Activated CD4-positive, alpha-beta T cell treated with anti-CD3 and anti-CD28 coated beads for 1 hour (primary cell): ENCODE results near the gene DDX41.
"Not testable (repeated sequence)": the region's sequence is repeated elsewhere in the genome, so short reads cannot be mapped to it uniquely, and the experiment has no call there.

Experiments
- DNase-seq: peaks from one replicate; pipeline ENCODE4 v3.0.0-alpha.2; 2020

The DDX41 gene

DNA sequence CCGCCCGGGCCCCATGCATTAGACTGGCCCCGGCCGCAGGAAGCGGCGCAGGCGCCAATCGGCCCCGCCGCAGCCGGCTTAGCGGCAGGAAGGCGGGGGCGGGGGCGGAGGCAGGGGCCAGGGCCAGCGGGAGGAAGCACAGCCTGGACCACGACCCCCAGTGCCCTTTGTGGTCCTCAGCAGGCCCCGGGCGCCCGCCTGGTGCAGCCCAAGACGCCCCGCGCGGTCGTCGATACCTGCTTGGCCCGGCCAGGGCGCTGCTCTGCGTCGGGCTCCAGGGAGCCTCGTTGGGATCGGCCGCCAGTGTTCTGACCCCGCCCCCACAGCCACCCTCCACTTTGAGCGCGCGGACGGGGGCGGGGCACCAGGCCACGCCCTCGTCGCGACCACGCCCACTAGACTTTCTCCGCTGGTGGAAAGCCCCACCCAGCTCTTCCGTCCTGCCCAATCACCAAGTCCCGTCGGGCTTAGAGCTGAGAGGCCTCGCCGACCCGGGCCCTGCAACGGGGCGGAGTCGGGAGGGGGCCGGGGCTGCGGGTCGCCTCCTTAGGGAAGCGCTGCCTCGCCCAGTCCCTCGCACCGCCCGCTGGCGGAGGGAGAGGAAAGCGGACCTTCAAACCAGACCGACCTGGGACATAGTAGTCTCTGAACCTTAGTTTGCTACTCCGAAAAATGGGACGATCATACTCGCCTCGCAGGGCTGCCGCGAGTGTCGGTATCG, 19.3 kb downstream of the DDX41 start, which contains the start of gene PDLIM7:
Gene PDLIM7 (minus strand): TSS at position 313 of the 721 bp plus-strand sequence. CDS start 1,092 bp downstream, outside the sequence.
- DNase-seq: peak; percentile 90

DNA sequence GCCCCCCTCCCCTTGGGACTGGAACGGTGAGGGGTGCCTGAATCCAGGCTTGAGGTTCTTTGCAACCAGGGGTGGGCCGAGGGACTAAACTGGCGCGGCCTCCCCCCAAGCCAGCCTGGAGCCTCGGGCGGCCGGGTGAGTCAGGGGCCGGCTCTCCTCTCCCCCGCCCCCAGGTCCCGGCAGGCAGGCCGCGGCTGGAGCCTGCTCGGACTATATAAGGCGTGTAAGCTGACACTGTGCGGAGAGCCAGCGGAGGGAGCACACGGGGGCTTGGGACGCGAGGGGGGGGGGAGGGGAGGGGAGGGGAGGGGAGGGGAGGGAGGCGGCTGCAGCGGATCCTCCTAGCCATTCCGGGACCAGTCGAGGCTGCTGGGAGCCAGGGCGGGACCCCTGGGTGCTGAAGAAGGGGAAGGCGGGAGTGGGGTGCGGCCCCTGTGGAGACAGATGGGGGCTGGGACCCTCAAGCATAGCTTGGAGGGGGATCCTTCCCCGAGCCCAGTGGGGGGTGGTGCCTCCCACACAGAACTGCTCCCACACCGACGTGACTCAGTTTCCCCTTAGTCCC, 20.0 kb downstream of the DDX41 start:
- no peak for DNase-seq

DNA sequence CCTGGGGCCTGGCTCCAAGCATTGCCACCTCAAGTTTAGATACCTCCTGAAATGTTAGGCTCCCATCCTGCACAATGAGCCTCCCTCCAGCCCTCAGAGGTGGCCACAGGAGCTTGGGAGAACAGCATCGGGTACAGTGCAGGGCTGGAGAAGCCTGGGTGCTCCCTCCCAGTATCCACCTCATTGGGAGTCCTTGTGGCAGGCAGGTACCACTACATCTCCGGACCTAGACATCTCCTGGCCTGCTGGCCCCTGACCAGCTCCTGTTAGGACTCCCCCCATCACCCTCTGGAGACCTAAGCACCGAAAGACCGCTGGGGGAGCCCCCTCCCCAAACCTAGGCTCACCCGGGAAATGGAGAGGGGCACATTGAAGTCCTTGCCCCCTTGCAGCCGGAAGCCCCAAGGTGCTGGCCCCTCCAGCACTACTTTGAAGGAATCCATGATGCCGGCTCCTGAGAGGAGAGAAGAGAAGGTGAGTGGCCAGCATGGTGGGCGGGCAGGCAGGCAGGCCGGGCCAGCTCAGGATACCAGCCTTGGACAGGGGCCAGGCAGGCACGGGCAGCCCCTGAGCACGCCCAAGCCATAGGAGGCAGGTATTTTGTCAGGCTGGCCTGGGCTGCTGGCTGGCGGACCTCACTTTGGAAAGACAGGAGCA, 20.6 kb downstream of the DDX41 start:
- DNase-seq: no peak

DNA sequence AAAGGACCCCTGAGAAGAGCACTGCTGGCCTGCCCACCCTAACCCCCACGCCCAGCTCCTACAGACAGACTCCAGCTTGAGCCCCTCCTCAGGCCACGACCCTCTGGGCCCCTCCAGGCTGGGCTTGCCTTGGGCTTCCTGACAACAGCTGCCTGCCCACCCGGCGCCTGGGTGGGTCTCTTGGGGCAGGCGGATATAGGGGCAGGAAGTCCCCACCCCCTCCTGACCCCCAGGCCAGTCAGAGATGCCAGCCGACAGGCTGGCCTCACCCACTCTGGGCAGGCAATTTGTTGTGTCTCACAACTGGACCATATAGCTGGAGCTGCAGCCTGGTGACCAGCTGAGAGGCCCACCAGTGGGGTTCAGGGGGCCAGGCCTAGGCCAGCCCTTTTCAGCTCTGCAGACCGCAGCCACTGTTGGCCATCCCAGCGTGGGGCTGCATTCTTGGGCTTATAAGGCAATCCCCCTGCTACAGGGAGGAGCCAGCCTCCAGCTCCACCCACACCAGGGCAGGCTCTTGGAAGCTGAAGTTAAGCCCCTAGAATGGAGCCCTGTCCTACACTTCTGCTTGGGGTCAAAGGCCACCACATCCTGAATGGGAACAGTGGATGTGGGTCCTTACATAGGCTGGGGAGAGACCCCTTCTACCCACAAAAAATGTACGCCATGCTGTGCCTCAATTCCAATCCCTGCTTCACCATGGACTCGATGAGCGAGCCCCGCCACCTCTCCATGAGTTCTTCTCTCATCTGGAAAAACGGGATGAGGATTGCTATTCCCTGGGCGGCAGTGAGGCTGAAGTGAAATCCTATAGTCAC, 21.3 kb downstream of the DDX41 start:
- no peak for DNase-seq

DNA sequence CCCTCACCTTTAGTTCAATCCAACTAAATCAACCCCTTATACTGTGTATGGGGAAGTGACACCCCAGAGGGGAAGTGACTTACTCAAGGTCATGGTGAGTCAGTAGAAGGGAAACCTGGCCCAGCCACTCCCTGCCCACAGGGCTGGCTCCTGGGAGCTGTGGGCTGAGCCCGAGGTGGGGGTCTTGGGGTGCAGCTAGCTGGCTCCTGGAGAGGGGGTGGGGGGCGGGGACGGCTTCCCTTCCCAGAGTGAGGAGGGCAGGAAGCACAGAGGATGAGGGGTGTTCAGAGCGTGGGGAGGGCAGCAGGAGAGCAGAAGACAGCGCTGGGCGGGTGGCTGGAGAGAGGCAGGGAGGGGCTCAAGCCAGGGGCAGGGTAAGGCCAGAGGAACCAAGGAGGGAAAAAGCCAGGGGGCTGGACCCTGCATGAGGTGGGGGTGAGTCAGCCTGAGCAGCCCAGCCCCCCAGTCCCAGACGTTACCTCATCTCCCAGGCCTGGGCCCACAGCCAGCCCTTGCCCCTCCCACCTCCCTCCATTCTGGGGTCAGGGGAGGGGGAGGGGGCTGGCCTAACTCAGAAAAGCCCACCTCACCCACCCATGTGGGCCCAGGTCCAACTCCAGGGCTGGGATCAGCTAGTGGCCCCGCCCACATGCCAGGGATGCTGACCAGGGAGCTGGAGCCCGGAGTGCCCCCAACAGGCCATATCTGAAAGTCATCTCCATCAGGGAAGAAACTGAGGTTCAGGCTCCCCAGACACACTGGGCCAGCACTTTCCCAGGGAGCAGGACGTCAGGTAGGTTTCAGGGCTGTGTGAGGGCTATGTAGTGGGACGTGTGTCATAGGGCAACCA, 22.2 kb downstream of the DDX41 start:
- no peak for DNase-seq

DNA sequence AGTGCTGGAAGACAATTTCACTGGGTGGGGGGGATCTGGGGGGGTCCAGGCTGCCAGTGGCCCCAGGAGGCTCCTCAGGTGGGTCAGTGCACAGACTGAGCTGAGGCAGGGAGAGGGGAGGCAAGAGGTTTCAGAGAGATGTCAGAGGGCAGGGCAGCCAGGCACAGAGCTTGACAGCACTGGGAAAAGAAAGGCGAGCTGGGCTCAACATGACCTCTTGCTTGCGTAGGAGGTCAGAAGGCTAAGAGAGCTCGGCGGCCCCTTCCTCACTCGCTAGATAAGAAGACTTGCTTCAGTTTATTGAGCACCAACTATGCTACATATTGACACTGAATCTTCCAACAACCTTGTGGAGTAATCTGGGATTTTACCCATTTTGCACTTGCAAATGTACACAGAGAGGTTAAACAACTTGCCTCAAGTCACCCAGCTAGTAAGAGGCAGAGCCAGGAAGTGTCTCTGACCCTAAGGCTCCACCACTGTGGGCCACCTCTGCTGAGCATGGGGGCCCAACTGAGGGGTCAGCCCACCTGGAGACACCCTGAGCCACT, 22.9 kb downstream of the DDX41 start:
- no peak for DNase-seq

DNA sequence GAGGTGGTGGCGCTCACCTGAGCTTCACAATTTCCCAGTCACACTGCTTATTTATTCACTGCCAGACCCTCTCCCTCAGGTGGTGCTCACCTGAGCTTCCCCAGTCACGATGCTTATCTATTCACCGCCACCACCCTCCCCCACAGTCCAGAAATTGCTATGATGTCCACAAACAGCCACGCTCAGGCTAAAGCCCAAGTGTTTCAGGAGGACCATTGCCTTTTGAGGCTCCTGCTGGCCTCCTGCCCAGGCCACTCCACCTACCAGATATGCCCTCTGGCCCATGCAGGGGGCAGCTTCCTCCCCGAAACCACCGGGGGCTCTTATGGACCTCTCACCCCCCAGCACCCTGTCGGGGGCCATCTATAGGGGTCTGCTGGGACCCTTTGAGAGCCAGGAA, 23.9 kb downstream of the DDX41 start:
- no peak for DNase-seq

DNA sequence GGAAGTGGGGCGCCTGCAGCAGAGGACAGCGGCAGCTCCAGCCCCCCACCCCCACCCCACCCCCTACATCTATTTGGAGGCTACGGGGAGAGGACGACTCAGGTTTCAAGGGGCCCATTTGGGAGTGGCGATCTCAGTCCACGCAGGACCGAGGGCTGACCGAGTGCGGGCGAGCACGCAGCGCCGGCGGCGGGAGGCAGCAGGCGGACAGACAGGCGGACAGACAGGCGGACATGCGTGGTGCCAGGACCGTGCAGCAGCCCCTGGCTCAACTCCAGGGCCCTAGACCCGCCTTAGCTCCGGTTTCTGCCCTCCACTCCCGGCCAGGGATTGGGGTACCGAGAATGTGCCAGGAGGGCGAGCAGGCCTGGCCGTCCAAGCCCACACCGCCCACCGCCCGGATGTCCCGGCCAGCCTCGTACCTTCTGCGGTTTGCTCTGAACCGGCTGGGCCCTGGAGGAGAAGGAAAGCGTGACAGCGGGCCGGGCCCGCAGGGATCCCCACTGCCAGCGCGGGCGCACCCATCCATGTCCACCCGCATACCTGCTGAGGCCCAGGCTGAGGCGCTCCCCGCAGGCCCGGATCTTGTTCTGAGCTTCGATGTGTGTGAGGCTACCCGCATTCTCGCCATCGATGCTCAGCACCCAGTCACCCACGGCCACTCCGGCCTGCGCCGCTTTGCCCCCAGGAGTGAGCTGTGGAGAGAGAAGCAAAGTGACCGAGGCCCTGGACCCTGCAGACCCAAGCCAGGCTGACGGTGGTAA, 24.6 kb downstream of the DDX41 start:
- DNase-seq: no peak

DNA sequence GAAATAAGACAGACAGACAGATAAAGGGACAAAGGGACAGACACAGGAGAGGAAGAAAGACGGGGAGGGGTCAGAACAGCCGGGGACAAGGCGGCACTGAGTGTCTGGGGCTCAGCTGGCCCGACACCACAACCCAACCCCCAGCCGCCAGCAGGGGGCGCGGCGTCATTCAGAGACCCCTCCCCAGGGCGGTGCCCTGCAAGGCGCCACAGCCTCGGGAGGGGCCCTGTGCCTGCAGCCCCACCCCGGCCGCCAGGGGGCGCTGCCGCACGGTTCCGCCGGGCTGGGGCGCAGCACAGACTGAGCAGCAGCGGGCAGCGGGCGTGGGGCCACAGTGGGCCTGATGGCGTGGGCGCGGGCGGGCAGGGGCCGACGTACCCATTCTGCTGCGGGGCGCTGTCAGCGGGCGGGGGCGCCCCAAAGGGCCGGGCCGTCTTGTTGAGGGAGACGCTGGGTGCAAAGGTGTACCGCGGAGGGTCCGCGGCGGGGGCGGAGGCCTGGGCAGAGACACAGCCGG, 25.3 kb downstream of the DDX41 start:
- no peak for DNase-seq

DNA sequence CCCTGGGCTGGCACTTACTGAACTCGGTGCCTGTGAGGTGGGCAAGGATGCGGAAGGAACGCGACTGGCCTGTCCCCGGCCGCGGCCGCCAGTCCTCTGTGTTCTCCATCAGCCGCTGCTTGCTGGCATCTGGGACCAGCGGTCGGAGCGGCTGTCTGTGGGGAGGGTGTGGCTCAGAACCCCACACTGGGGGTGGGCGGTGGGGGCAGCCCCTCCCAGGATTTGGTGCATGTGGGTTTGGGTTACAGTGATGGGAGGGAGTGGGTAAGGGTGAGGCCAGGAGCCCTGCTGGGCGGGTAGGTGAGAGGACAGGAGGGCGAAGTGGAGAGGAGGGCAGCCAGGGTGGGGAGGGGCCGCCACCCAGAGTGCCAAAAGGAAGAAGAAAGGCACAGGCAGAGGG, 25.8 kb downstream of the DDX41 start:
- no peak for DNase-seq

DNA sequence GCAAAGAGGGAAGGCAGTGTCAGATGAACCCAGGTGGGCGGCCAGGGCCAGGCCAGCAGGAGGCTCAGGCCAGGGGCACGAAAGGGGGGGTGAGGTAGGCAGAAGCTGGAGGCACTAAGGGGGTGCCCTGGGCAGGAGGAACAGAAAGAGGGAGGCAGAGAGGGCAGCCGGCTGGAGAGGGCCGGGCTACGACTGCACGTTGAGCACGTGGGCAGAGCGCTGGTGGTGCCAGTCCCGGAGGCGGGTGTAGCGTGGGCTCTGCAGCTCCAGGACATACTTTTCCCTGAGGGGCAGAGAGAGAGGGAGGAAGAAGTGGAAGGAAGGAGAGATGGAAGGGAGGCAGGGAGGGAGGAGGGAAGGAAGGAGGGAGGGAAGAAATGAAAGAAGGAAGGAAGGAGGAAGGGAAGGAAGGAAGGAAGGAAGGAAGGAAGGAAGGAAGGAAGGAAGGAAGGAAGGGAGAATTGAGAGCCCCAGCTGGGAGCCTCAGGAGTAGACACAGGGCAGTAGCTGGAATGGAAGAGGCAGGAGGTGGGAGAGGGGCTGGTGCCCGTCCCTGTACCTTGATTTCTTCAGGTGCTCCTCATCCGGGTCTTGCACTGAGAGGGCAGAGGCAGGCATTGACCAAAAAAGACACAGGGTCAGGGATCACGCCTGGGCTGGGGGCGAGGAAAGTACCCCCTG, 26.3 kb downstream of the DDX41 start:
- DNase-seq: no peak

DNA sequence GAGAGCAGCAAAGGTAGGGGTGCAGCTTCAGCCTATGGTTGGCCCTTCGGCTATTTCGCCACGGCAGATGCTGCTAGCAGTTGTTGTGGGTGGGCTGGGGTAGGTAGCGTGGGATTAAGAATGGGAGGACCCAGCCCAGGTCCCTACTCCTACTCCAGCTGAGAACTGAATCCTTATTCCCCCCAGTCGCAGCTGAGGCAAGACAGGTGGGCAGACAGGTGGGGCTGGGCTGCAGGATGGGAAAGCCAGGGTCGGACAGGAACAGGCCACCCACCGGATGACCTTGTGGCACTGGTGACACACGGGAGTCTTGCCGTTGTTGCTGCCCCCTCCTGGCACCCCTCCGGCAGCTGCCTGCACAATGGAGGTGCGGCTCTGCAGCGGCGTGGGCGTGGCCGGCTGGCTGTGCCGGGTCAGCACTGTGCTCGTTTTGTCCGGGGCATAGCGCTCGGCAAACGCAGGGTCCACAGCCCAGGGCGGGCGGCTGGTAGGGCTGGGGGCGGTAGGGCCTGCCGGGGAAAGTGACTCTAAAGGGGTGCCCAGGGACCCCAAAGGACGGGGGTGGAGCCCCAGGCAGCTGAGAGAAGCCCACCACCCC, 27.5 kb downstream of the DDX41 start:
- DNase-seq: no peak

DNA sequence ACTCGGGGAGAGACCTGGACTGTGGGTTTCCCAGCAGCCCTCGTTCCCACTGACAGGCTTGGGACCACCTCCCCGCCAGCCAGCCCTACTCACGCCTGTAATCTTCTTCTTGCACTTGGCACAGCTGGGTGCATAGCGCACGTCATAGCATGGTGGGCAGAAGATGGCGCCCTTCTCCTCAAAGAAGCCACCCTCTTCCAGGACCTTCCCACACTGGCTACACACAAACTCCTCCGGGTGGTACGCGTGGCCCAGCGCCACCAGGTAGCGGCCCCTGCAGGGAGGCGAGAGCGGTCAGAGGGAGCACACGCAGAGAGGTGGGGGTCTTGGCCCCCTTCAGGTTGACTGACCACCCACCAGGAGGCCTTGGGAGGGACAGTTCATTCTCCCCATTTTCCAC, 28.8 kb downstream of the DDX41 start:
- no peak for DNase-seq

DNA sequence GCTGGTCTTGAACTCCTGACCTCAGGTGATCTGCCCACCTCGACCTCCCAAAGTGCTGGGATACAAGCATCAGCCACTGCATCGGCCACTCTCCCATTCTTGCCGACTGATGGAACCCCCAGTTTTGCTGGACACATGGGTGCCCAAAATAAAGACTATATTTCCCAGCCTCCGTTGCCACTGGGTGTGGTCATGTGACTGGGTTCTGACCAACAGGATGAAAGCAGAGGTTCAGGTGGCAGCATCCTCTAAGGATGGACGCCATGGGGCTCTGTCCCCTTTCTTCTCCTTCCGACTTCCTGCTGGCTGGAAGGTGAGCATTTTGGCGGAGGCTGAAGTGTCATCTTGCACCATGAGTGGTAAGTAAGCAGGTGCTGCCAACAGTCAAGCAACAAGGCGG, 29.6 kb downstream of the DDX41 start:
- DNase-seq: no peak

DNA sequence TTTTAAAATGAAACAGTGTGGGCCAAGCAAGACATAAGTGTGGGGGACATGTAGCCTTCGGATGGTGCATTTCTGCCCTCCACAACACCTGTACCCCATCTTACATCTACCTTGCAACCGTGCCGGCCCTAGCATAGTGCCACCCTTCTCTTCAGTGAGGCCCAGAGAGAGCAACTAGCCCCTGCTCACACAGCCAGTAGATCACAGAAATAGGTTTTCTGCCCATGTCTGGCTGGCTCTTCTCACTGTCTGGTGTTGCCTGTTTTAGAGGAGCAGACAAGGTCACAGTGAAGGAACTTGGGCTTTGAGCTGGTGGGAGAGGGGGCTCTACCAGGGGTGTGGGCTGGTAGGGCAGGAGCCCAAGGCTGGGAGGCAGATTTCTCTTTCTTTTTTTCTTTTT, 30.5 kb downstream of the DDX41 start:
- no peak for DNase-seq

DNA sequence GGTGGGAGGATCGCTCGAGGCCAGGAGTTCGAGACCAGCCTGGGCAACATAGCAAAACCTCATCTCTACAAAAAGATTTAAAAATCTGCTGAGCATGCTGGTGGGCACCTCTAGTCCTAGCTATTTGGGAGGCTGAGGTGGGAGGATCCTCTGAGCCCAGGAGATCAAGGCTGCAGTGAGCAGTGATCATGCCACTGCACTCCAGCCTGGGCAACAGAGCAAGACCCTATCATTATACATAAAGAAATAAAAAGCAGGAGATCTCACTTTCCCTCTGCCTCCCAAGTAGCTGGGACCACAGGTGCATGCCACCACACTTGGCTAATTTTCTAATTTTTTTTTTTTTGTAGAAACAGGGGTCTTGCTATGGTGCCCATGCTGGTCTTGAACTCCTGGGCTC, 31.0 kb downstream of the DDX41 start:
- not testable (repeated sequence) for DNase-seq

DNA sequence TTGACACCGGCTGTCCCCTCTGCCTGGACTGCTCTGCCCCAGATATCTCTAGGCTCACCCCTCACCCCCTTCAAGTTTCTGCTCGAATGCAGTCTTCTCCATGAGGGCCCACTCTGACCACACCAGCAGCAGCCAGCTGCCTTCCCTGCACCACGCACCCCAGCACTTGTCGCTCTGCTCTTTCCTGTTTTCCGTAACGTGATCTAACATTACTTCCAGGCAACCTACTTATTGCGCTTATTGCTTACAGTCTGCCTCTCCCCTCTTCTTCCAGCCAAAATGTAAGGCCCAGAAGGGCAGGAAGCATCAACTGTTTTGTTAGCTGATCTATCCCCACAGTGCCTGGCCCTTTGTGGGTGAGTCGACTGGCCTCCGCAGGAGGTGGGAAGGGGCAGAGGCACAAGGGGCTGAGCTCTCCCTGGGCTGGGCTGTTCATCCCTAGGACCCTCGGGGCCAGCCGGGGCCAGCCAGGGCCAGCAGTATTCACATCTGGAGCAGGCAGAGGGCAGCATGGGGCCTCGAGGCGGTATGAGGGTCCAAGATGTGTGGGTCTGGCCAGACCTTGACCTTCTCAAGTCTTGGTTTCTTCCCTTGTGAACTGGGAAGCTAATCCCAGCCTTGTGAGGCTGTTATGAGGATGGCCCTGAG, 31.7 kb downstream of the DDX41 start:
- DNase-seq: no peak

DNA sequence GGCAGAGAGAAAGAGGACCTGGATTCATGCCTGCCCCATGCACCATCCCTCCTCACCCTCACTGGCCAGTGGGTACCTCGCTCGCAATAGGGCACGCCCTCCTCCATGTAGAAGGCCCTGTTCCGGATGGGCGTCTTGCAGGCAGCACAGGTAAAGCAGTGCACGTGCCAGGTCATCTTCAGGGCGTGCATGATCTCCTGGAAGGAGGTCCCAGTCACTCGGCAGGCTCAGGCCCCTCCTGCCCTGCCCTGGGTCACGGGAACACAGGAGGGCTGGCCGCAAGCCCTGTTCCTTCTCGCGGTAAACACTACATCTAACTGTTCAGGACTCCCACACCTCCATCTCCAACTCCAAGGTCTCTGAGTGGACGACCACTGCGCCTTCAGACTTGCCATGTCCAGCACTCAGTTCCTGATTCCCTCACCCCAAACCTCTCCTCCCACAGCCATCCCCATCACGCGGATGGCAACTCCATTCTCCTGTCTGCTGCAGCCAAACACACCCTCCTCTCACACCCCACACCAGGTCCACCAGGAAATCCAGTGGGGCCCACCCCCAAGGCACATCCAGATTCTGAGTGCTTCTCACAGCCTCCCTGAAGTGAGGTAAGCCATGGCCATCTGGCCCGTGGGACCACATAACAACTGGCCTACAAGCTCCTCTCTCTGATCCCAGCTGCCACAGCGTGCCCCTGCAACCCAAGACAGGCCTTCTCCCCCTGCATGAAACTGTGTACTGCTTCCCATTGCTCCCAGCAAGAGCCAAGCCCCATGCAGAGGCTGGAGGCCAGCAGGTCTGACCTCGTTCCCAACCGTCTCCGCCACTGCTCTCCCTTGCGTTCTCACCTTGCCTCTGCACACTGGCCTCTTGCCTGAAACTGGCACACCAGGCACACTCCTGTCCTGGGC, 32.5 kb downstream of the DDX41 start:
- DNase-seq: no peak
